Middle frontal gyrus (tissue), 1 donor: ENCODE results near the gene SLC7A8.
"Not testable (repeated sequence)": the region's sequence is repeated elsewhere in the genome, so short reads cannot be mapped to it uniquely, and the experiment has no call there.

ENCODE experiments used
- DNase-seq: peaks from one replicate; pipeline ENCODE4 v3.0.0-alpha.2; 2015; ENCODE audit warnings: low spot score; ENCODE audit errors: extremely low spot score

Gene SLC7A8

DNA sequence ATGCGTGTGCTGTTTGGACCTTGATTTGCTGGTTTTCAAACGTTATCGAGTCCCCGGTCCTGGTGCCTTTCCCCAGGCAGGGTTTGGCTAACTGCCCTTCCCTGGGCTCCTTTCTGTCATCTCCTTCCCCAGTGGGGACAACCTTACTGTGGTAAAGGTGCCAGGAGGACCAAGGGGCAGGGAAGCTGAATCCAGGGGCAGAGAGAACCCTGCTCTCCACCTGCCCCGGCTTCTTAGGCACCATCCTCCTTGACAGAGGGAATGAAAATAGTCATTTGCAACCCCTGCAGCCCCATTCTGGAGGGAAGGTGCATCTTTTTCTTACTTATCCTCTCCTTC, 69.4 kb downstream of the SLC7A8 start:
- no peak for DNase-seq

GRCh38 chr14:23113431-23114119, 69.9 kb downstream of the SLC7A8 start:
- no peak for DNase-seq

DNA sequence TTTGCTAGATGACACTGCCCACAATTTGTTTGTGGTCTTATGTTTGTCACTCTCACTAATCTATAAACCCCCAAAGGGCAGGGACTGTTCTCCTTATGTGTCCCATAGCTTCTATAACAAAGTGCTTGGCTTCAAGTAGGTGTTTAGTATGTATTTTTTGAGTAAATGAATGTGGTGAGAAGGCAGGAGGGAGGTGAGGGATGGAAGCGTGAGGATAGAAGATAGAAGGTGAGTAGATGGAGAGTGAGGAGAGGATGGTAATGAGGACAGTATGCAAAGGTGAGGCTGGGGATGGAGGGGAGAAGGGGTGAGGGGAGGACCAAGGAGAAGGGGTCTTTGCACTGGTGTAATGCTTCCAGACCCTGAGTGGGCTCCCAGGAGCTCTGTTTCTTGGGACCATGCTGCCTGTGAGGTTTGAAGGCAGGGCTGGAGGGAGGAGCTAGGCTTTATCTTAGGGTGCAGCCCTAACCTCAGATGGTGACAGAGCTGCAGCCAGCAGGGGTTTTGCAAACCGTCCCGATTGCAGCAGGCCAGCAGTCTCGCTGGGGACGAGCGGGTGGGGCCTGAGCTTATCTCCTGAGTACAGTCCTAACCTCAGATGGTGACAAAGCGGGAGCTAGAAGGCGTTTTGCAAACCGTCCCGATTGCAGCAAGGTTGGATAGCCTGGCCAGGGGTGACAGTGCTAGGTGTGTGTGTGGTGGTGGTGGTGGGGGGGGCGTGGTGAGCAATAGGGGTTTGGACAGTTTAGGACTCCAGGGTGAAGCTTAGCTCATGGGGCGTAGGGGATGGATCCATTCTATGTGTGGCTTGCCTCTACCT, 70.9 kb downstream of the SLC7A8 start:
- DNase-seq, result no peak

DNA sequence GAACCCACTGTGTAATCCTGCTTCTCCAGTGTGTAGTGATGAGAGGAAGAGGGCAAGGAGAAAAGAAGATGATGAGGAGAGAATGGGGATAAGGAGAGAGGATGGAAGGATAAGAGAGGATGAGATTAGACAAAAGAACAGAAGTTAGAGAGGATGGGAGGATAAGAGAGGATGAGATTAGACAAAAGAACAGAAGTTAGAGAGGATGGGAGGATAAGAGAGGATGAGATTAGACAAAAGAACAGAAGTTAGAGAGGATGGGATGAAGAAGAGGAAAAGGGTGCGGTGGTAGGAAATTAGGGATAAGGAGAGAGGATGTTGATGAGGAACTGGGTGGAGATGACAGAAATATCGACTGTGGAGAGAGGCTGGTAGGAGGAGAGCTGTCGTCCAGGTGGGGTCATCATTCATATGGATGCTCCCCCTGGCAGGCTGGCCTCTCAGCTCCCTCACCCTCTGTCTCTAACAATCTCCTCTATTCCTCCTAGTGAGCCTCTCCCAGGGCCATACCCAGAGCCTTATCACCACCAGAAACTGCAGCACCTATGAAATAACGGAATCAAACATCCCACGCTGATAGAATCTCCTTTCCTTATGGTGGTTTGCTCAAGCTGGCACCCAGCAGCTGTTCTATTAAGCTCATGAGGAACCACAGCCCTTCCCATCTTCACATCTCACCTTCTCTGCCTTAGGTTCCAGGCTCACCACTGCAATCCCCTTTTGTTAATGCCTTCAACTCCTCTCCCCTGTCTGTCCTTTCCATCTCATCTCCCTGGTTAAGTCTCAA, 72.7 kb downstream of the SLC7A8 start:
- no peak for DNase-seq

DNA sequence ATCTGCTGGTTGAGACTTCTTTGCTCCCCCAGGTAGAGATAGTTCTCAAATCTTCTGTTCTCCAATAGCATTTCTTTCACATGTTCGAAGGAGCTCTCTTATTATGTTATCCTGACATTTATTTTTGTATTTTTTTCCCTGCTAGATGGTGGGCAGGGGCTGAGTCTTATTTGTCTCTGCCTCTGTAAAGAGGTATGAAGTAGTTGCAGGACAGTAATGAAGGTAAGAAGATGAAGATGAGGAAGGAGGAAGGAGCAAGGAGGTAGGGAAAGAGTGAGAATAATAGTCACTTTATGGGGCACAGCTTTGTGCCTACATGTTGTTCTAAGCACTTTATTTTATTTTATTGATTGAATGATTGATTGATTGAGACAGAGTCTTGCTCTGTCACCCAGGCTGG, 73.7 kb downstream of the SLC7A8 start:
- no peak for DNase-seq

- not testable (repeated sequence) for DNase-seq
Measured at GRCh38 chr14:23108169-23108568, 75.3 kb downstream of the SLC7A8 start.

DNA sequence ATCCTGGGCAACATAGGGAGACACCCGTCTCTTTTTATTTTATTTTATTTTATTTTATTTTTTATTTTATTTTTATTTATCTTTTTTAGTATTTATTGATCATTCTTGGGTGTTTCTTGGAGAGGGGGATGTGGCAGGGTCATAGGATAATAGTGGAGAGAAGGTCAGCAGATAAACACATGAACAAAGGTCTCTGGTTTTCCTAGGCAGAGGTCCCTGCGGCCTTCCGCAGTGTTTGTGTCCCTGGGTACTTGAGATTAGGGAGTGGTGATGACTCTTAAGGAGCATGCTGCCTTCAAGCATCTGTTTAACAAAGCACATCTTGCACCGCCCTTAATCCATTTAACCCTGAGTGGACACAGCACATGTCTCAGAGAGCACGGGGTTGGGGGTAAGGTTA, 75.8 kb downstream of the SLC7A8 start:
- not testable (repeated sequence) for DNase-seq

DNA sequence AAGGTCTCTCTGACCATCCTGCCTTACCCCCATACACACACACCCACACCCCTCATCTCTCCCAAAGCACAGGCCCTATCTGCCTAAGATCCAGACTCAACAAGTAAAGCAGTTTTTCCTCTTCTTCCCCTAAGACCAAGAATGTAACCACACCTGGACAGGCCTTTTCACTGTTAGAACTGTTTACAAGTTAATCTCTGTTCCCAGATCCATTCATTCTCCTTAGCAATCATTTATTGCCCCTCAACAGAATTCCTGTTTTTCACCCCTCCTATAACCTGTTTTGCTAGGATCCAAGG, 76.8 kb downstream of the SLC7A8 start:
- DNase-seq, result no peak

GRCh38 chr14:23105348-23105824, 78.1 kb downstream of the SLC7A8 start:
- DNase-seq, result no peak

DNA sequence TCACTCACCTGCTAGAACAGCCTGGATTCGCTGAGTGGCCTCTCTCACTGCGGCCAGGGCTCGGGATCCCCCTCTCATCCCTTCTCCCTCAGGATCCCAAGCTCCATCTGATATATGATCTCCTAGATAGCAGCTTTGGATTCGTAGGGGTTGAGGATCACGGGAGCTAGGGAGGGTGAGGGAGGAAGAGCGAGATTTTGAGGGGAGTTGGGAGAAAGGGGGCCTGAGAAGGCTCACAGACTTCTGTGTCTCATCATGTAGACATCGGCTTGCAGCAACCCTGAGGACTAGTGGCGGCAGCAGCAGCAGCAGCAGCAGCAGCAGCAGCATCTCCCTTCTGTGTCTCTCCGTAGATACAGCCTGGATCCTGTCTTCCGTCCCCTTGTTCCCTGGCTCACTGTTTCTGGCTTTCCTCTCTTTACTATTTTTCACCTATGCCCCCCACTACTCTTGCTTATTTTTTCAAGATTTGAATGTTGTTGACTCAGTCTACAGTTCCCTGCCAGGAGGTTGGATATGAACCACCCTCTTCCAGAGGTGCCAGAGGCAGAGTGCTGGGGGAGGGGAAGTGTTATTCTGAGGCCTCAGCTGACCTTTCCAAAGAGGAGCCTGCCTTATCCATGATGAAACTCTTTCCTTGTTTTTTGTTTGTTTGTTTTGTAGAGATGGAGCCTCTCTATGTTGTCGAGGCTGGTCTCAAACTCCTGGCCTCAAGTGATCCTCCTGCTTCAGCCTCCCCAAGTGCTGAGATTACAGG, 78.7 kb downstream of the SLC7A8 start, which contains the start of gene CIROP:
Gene CIROP, minus strand, starts transcription at position 399 of the 757 bp plus-strand sequence. Its CDS starts 69 bp downstream, at position 330.
- no peak for DNase-seq

DNA sequence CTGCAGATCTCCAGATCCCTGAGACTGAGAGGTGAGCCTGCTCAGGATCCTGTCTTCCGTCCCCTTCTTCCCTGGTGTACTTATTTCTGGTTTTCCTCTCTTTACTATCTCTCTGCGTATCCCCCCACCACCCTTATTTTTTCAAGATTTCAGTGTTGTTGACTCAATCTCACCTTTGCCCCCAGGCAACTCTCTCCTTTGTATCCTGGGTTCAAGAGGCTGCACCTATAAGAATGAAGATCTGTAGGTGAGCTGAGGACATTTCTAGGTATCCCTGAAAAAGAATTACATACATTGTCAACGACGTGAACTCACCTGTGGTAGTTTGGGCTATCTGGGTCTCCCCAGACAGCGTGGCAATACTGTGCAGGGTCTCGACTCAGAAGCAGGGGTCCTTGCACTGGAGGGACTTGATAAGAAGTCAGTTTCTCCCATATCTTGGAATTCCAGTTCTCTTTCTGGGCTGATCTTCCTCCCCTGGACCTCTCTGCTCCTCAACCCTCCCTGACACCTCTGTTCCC, 79.3 kb downstream of the SLC7A8 start:
- no peak for DNase-seq

DNA sequence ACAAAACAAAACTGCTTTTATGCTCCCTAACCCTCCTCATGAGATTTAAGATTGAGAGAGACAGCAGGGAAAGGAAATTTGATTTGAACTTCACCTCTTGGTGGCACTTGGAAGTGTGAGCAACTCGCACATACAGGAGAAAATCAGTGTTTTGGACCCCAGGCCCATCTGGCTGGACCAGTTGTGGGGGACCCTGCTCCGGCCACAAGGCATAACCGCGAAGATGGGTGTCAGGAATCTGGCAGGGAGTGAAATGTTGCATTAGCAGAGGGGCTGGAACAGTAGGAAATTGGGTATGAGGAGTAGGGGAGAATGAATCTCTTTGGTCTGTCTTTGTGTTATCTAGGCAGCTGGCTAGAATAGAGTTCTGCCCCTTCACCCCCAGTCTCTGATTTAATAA, 79.9 kb downstream of the SLC7A8 start:
- no peak for DNase-seq

DNA sequence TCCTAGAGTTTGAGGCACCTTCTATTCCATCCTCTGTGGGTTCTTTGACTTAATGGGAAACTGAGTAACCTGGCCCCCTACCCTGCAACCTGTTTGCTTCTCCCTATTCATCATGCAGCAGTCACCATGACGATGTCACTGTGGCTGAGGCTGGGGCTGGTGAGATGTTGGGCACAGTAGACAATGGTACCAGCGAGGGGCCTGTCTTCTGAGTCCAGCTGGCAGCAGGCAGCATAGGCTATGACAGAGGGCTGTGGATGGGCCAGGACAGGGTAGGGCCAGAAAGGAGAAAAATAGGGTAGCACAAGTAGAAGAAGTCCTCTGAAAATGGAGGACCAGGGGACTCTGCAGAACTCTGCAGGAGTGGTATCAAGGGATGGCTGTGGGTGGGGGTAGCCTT, 80.7 kb downstream of the SLC7A8 start:
- DNase-seq, result no peak

DNA sequence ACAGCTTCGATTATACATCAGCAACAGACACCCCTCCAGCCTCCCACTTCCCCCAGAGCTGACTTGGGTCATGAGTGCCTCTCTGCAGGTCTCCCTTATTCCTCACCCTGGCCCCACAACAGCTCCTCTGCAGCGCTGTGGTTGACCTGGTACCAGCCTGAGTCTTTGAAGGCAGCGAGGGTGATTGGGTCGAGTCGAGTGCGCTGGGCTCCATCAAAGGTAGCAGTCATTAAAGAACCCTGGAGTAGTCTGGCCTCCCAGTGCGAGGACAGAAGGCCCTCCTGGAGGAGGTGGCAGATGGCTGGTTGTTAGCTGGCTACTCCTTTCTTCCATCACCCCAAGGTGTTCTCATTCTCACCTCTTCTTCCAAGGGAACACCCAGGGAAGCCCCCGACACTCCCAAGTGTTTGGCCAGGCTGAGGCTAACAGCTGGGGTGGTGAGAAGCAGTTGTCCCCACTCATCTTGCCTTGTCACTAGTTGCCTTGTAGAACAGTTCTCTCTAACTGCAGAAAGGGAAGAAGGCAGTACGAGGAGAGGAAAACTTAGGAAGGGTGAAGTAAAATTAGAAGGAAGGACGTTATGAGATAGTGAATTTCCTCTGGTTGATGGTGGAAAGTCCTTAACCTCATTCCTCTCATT, 81.4 kb downstream of the SLC7A8 start:
- DNase-seq, result no peak

DNA sequence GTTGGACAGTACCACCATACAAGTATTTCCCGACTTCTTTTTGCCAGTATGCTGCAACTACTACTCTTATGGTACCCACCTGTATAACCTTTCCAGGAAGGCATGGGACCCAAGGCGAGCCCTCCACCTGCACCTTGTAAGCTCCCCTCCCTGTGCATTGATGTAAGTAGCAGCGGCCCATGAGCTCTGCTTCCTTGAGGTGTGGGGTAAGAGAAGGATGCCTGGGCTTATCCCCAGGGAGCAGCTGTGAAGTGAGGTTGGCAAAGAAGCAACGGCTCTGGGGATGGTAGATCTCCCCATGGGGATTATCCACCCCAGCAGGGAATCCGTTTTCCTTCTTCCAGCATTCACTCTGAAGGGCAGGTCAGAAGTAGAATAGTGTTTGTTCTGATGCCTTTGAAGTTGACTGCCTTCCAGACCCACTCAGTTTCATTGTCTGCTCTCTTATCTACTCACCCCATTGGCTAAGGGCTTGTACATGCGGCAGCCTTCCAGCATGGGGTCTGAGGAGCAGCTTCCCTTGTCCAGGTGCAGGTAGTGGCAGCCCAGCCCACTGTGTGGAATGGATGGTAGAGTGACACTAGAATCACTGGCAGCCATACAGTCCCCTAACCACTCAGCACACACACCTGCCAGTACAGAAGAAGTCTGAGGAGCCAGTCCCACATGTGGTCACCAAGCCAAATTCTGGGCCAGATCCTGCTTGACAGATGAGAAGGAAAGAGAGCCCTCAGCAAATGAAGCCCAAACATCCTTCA, 82.1 kb downstream of the SLC7A8 start:
- no peak for DNase-seq

DNA sequence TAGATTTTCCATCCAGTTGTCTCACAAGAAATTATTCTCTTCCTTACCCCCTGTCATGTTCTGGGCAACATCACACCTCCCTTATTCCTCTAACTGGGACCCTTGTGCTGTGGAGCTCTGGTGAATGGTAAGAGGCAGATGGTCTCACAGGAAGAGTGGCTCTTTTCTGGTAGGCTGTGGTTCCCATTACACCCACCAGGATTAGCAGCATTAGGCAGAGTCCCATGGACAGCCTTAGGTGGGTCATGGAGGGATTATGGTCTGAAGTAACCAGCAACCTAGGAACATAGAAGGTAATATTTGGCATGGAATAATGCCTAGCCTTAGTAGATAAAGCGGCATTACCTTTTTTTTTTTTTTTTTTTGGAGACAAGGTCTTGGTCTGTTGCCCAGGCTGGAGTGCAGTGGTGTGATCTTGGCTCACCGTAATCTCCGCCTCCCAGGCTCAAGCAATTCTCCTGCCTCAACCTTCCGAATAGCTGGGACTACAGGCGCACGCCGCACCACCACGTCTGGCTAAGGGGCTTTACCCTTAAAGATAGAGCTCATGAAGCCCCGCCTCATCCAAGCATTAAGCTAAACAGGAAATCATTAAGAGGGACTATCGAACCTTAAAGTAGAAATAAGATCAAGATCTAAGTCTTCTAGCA, 84.1 kb downstream of the SLC7A8 start:
- no peak for DNase-seq

- no peak for DNase-seq
Measured at GRCh38 chr14:23097786-23098185, 85.7 kb downstream of the SLC7A8 start.

DNA sequence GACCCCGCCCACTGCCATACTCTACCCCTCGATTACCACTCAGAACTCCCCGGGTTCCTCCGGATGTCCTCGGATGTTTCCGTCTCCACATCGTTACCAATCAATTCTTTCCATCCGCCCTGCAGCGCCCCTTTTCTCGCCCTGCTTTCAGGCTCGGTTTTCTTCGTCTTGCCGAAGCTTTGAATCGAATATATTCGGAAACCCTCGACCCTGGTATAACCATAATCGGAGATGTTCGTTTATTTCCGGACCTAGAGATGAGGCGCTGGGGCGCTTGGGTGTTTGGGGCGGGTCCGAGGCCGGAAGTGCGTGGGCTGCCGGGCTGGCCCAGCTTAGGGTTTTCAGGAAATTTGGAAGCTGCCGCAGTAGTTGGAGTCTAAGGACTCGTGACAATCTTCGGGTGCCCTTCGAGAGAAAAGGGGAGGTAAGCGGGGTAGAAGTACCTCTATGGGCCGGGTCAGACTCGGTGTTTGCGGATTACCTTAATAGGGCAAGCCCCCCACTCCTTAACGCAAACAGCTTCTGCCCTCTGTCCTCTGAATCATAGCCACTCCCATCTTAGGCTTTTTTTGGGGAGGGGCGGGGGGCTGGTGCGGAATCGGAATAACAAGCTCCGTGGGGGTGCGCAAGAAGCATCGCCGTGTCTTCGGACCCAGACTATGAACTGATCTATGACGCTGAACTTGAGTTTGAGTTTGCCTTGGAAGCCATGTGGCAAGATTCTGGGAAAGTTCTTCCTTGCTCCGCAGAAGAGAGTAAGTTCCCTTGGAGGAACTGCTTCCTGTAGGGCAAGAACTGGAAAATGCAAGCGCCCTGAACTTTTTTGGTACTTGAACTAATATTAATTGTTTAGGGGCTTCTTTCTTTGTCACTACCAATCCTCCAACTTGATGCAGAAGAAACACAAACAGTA, 88.0 kb downstream of the SLC7A8 start, which contains the start of gene C14orf119:
Gene C14orf119, plus strand, starts transcription at position 310 of the 913 bp plus-strand sequence. CDS start 2,154 bp downstream, outside the sequence.
- DNase-seq, result peak; percentile 100
